NCI-H2196 (cell line): ENCODE measurements around the gene TCP11L2.
"Not testable (repeated sequence)": the region's sequence is repeated elsewhere in the genome, so short reads cannot be mapped to it uniquely, and the experiment has no call there.

Experiments
- DNase-seq: peaks from one replicate; lab custom pipeline; 2025; ENCODE audit not compliant: unreplicated experiment; lab: John Stamatoyannopoulos, UW

Gene TCP11L2

GRCh38 chr12:106304001-106304421 lies 1.5 kb downstream of the TCP11L2 start:
- no peak for DNase-seq

GRCh38 chr12:106304797-106305196 lies 2.3 kb downstream of the TCP11L2 start:
- DNase-seq: no peak

GRCh38 chr12:106305376-106305775 lies 2.8 kb downstream of the TCP11L2 start:
- no peak for DNase-seq

GRCh38 chr12:106307181-106307580 lies 4.6 kb downstream of the TCP11L2 start:
- DNase-seq: no peak

- no peak for DNase-seq
Observed at GRCh38 chr12:106308121-106308520, 5.6 kb downstream of the TCP11L2 start.

GRCh38 chr12:106308611-106309010 lies 6.1 kb downstream of the TCP11L2 start:
- DNase-seq: no peak

- DNase-seq: no peak
Observed at GRCh38 chr12:106309671-106310505, 7.4 kb downstream of the TCP11L2 start.

- no peak for DNase-seq
Observed at GRCh38 chr12:106310687-106311086, 8.2 kb downstream of the TCP11L2 start.

- no peak for DNase-seq
Observed at GRCh38 chr12:106311139-106311538, 8.6 kb downstream of the TCP11L2 start.

GRCh38 chr12:106313413-106313812 lies 10.9 kb downstream of the TCP11L2 start:
- DNase-seq: not testable (repeated sequence)

GRCh38 chr12:106315523-106315922 lies 13.0 kb downstream of the TCP11L2 start:
- DNase-seq: no peak

- no peak for DNase-seq
Observed at GRCh38 chr12:106317406-106318082, 15.0 kb downstream of the TCP11L2 start.

GRCh38 chr12:106321139-106321850 lies 18.8 kb downstream of the TCP11L2 start:
- no peak for DNase-seq

GRCh38 chr12:106323537-106323936 lies 21.0 kb downstream of the TCP11L2 start:
- no peak for DNase-seq

- no peak for DNase-seq
Observed at GRCh38 chr12:106327309-106327869, 24.9 kb downstream of the TCP11L2 start.

- DNase-seq: no peak
Observed at GRCh38 chr12:106328735-106329134, 26.2 kb downstream of the TCP11L2 start.

- DNase-seq: no peak
Observed at GRCh38 chr12:106329231-106329982, 26.9 kb downstream of the TCP11L2 start.

- no peak for DNase-seq
Observed at GRCh38 chr12:106331599-106331998, 29.1 kb downstream of the TCP11L2 start.

- no peak for DNase-seq
Observed at GRCh38 chr12:106332536-106332935, 30.0 kb downstream of the TCP11L2 start.

- DNase-seq: no peak
Observed at GRCh38 chr12:106333010-106333409, 30.5 kb downstream of the TCP11L2 start.

GRCh38 chr12:106333756-106334155 lies 31.2 kb downstream of the TCP11L2 start:
- DNase-seq: no peak
